ENCODE measurements around the gene SEC16A. TPM values are rescaled to one million over a fixed set of nuclear protein-coding genes. Genes with fewer than 3 reads are reported as not detected.

The SEC16A gene
- total and polyA plus RNA-seq, 2 experiments from 2014 or later, result 42.0 to 42.7 TPM

GRCh38 chr9:136505406-136506403, 22.9 kb upstream of the SEC16A start:
- TF ChIP-seq CTCF (IDR thresholded peaks at IDR 0.05; ENCODE audit: poor library complexity) (no peak), EZH2phosphoT487 (IDR thresholded peaks at IDR 0.05; ENCODE audit: low read depth, severe bottlenecking, unreplicated experiment) (no peak), EZH2 (IDR thresholded peaks at IDR 0.05; ENCODE audit: borderline replicate concordance) (no peak)
- no peaks in the 10 kb centered on the region for H3K9me2 ChIP-seq (replicated peaks; ENCODE audit: insufficient read depth)
- no peak overlapping the region for H3K4me2 ChIP-seq
- H4K20me1 ChIP-seq (ENCODE audit: insufficient read depth, poor library complexity, severe bottlenecking), result no peaks in the 10 kb centered on the region
- H3K27me3 ChIP-seq, result no peaks in the 10 kb centered on the region
- no peaks in the 10 kb centered on the region for H3K79me2 ChIP-seq
- H3K4me3 ChIP-seq, result no peak overlapping the region
- H3K9me3 ChIP-seq (ENCODE audit: low read depth), result no peaks in the 10 kb centered on the region
- H3K36me3 ChIP-seq (replicated peaks; ENCODE audit: insufficient read depth, low read depth), result no peaks in the 10 kb centered on the region
- H2AFZ ChIP-seq, result no peak overlapping the region
- WGBS (ENCODE audit: low lambda C conversion rate, missing lambda C conversion rate), result 97% methylated on average over 39 of the region's 51 CpGs
- no peak overlapping the region for H3K27ac ChIP-seq
- no peak for DNase-seq (ENCODE audit: low spot score)
- no peaks in the 10 kb centered on the region for H3K4me1 ChIP-seq (ENCODE audit: insufficient read depth)

GRCh38 chr9:136504512-136505348, 21.9 kb upstream of the SEC16A start:
- Histone ChIP-seq H2AFZ (no peak overlapping the region), H3K36me3 (replicated peaks; ENCODE audit: insufficient read depth, low read depth) (no peaks in the 10 kb centered on the region), H4K20me1 (ENCODE audit: insufficient read depth, poor library complexity, severe bottlenecking) (no peaks in the 10 kb centered on the region), H3K4me3 (no peak overlapping the region), H3K9me2 (replicated peaks; ENCODE audit: insufficient read depth) (no peaks in the 10 kb centered on the region), H3K4me1 (ENCODE audit: insufficient read depth) (no peaks in the 10 kb centered on the region), H3K27me3 (no peaks in the 10 kb centered on the region), H3K27ac (no peak overlapping the region), H3K79me2 (no peaks in the 10 kb centered on the region), H3K4me2 (no peak overlapping the region), H3K9me3 (ENCODE audit: low read depth) (no peaks in the 10 kb centered on the region)
- TF ChIP-seq EZH2 (IDR thresholded peaks at IDR 0.05; ENCODE audit: borderline replicate concordance) (no peak), EZH2phosphoT487 (IDR thresholded peaks at IDR 0.05; ENCODE audit: low read depth, severe bottlenecking, unreplicated experiment) (no peak), CTCF (IDR thresholded peaks at IDR 0.05; ENCODE audit: poor library complexity) (no peak)
- DNase-seq (ENCODE audit: low spot score), result no peak
- 95% methylated on average over 54 of the region's 68 CpGs for WGBS (ENCODE audit: low lambda C conversion rate, missing lambda C conversion rate)

GRCh38 chr9:136502940-136503550, 20.2 kb upstream of the SEC16A start:
- WGBS (ENCODE audit: low lambda C conversion rate, missing lambda C conversion rate), result 92% methylated on average over 33 of the region's 33 CpGs
- H3K4me2 ChIP-seq, result no peak overlapping the region
- TF ChIP-seq EZH2 (IDR thresholded peaks at IDR 0.05; ENCODE audit: borderline replicate concordance) (no peak), EZH2phosphoT487 (IDR thresholded peaks at IDR 0.05; ENCODE audit: low read depth, severe bottlenecking, unreplicated experiment) (no peak)
- H3K27ac ChIP-seq, result no peak overlapping the region
- no peaks in the 10 kb centered on the region for H3K36me3 ChIP-seq (replicated peaks; ENCODE audit: insufficient read depth, low read depth)
- H3K4me3 ChIP-seq, result no peak overlapping the region
- no peaks in the 10 kb centered on the region for H3K4me1 ChIP-seq (ENCODE audit: insufficient read depth)
- H2AFZ ChIP-seq, result no peak overlapping the region
- H3K79me2 ChIP-seq, result no peaks in the 10 kb centered on the region
- no peaks in the 10 kb centered on the region for H3K9me3 ChIP-seq (ENCODE audit: low read depth)
- H3K27me3 ChIP-seq, result no peaks in the 10 kb centered on the region
- DNase-seq (ENCODE audit: low spot score), result no peak
- H4K20me1 ChIP-seq (ENCODE audit: insufficient read depth, poor library complexity, severe bottlenecking), result no peaks in the 10 kb centered on the region
- no peaks in the 10 kb centered on the region for H3K9me2 ChIP-seq (replicated peaks; ENCODE audit: insufficient read depth)
